Loucy (cell line): ENCODE data around the gene UBTF.
A peak's percentile ranks its signal among the peaks of the same experiment; 100 is the strongest.
"Not testable (repeated sequence)": the region's sequence is repeated elsewhere in the genome, so short reads cannot be mapped to it uniquely, and the experiment has no call there.

Experiments
- H2AFZ ChIP-seq: fragments of 200-600 bp; sonication (generic); 2 replicates; pipeline ENCODE4 v1.6.0; 2016; ENCODE audit warnings: antibody characterized with exemption, mild to moderate bottlenecking, low read length, moderate library complexity
- H3F3A ChIP-seq: fragments of 200-600 bp; 2 replicates; pipeline ENCODE4 v1.6.0; 2016; ENCODE audit warnings: antibody characterized with exemption, low read depth, mild to moderate bottlenecking
- H3K27me3 ChIP-seq: fragments of 200-600 bp; sonication (generic); 2 replicates; pipeline ENCODE4 v1.6.1; 2014; ENCODE audit warnings: low read length, mild to moderate bottlenecking; ENCODE audit not compliant: insufficient read depth, poor library complexity, severe bottlenecking
- H3K36me3 ChIP-seq: fragments of 200-600 bp; sonication (generic); 2 replicates; pipeline ENCODE4 v1.6.1; 2016; ENCODE audit warnings: low read length; ENCODE audit not compliant: insufficient read depth
- H3K4me1 ChIP-seq: fragments of 200-600 bp; sonication (generic); 2 replicates; pipeline ENCODE4 v1.5.1; 2014; ENCODE audit warnings: low read length, mild to moderate bottlenecking; ENCODE audit not compliant: insufficient read depth, poor library complexity, severe bottlenecking
- H3K4me2 ChIP-seq: fragments of 200-600 bp; sonication (generic); 2 replicates; pipeline ENCODE4 v1.6.0; 2014; ENCODE audit warnings: antibody characterized with exemption, low read length, low read depth, mild to moderate bottlenecking; ENCODE audit not compliant: poor library complexity, severe bottlenecking
- H3K4me3 ChIP-seq: fragments of 200-600 bp; sonication (generic); 2 replicates; pipeline ENCODE4 v1.5.1; 2014; ENCODE audit warnings: low read length, mild to moderate bottlenecking, mixed read lengths; ENCODE audit not compliant: poor library complexity, severe bottlenecking
- H3K79me2 ChIP-seq: fragments of 200-600 bp; sonication (generic); 2 replicates; pipeline ENCODE4 v1.6.1; 2014; ENCODE audit warnings: low read length; ENCODE audit not compliant: insufficient read depth
- H3K9ac ChIP-seq: fragments of 200-600 bp; sonication (generic); 2 replicates; pipeline ENCODE4 v1.6.0; 2014; ENCODE audit warnings: mild to moderate bottlenecking, low read depth, low read length, moderate library complexity; ENCODE audit not compliant: poor library complexity, severe bottlenecking
- H3K9me2 ChIP-seq: fragments of 200-600 bp; sonication (generic); replicated peaks from 2 replicates; pipeline ENCODE4 v1.6.1; 2016; ENCODE audit warnings: low read depth, low read length, mixed read lengths
- H3K9me3 ChIP-seq: fragments of 200-600 bp; sonication (generic); 2 replicates; pipeline ENCODE4 v1.6.1; 2014; ENCODE audit warnings: mild to moderate bottlenecking, antibody characterized with exemption, low read length, low read depth; ENCODE audit not compliant: insufficient read depth
- H4K20me1 ChIP-seq: fragments of 200-600 bp; sonication (generic); 2 replicates; pipeline ENCODE4 v1.6.0; 2014; ENCODE audit warnings: antibody characterized with exemption, low read length, mild to moderate bottlenecking; ENCODE audit not compliant: insufficient read depth, poor library complexity, severe bottlenecking
- CTCF ChIP-seq: fragments of 200-600 bp; sonication (generic); conservative IDR thresholded peaks from 2 replicates; pipeline ENCODE4 v1.5.1; 2014; ENCODE audit warnings: mild to moderate bottlenecking, antibody characterized with exemption, low read length
- EZH2phosphoT487 ChIP-seq: fragments of 200-600 bp; IDR thresholded peaks from 2 replicates; pipeline ENCODE4 v1.6.1; 2018; ENCODE audit warnings: antibody characterized with exemption, mild to moderate bottlenecking, moderate library complexity, borderline replicate concordance

Gene UBTF

DNA sequence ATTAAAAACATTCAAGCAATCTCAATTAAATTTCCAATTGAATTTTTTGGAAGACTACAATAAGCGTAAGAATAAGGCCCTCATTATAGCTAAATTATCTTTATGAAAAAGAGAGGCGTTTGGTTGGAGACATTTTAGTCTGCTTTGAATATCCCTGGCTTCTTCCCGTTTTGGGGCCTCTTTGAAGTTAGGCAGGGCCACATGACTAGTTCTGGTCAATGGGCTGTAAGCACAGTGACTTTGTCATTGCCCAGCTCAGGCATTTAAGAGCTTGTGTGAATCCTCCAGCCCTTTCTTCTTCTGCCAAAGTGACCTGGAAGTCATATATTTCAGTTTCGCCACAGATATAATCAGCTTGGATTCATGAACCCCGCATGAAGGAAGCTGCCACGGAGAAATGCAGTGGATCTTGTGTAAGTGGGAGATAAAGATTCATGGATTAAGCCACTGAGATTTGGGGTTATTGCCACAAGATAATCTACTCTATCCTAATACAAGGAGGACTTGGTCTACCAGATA lies 21.7 kb upstream of the UBTF start:
- Histone ChIP-seq H3K4me2 (no peak overlapping the region), H3K4me3 (no peak overlapping the region), H3K9me2 (no peaks in the 10 kb centered on the region), H3F3A (no peaks in the 10 kb centered on the region), H3K9ac (no peak overlapping the region), H3K36me3 (no peaks in the 10 kb centered on the region), H3K79me2 (no peaks in the 10 kb centered on the region), H3K9me3 (no peaks in the 10 kb centered on the region), H3K27me3 (no peaks in the 10 kb centered on the region), H3K4me1 (peaks cover 8% of the 10 kb centered on the region), H2AFZ (peak overlapping the region; percentile 42; the same call in 1 of the 2 replicates), H4K20me1 (no peaks in the 10 kb centered on the region)
- TF ChIP-seq EZH2phosphoT487 (no peak), CTCF (no peak)

DNA sequence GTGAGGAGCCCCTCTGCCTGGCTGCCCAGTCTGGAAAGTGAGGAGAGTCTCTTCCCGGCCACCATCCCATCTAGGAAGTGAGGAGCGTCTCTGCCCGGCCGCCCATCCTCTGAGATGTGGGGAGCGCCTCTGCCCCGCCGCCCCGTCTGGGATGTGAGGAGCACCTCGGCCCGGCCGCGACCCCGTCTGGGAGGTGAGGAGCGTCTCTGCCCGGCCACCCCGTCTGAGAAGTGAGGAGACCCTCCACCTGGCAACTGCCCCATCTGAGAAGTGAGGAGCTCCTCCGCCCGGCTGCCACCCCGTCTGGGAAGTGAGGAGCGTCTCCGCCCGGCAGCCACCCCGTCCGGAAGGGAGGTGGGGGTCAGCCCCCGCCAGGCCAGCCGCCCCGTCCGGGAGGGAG lies 18.4 kb upstream of the UBTF start:
- not testable (repeated sequence) for H3K27me3 ChIP-seq

DNA sequence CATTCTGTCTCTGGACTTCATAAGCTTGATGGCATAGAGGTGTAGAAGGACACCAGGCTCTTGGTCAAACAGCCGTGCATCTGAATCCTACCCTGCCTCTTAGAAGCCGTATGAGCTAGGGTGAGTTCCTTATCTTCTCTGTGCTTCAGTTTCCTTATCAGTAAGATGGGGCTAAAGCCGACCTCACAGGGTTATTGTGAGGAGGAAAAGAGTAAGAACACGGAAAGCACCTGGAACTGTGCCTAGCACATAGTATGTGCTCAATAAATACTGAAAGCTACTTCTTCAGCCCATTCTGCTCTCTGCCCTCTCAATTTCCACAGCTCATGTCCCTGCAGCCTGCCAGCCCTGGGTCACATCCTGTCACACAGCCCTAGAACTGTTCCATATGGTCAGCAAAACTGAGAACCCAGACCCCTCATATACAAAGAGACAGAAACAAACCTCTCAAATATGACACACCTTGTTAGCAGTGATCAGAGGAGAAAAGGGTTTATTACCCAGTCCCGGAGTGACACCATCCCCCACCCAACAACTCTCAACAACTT lies 17.0 kb upstream of the UBTF start:
- Histone ChIP-seq H4K20me1 (no peaks in the 10 kb centered on the region), H3K9me3 (no peaks in the 10 kb centered on the region), H3K9me2 (no peaks in the 10 kb centered on the region), H3K4me2 (no peak overlapping the region), H3K4me3 (no peak overlapping the region), H3K4me1 (no peaks in the 10 kb centered on the region), H3K36me3 (no peaks in the 10 kb centered on the region), H3F3A (no peaks in the 10 kb centered on the region), H3K27me3 (no peaks in the 10 kb centered on the region), H2AFZ (no peak overlapping the region), H3K79me2 (no peaks in the 10 kb centered on the region), H3K9ac (no peak overlapping the region)
- TF ChIP-seq CTCF, result no peak
- no peak for TF ChIP-seq EZH2phosphoT487

More for the DNA sequence above, 18.4 kb upstream of the UBTF start:
- not testable (repeated sequence) for H3K9me2 ChIP-seq, H3K9me3 ChIP-seq, H3K4me1 ChIP-seq, H3K4me3 ChIP-seq, H3K4me2 ChIP-seq, H3F3A ChIP-seq, H2AFZ ChIP-seq, H3K36me3 ChIP-seq, H3K79me2 ChIP-seq, H4K20me1 ChIP-seq, H3K9ac ChIP-seq

GRCh38 chr17:44235583-44235936 lies 16.1 kb upstream of the UBTF start:
- TF ChIP-seq EZH2phosphoT487 (no peak), CTCF (no peak)
- Histone ChIP-seq H3K9ac (no peak overlapping the region), H3K4me1 (no peaks in the 10 kb centered on the region), H2AFZ (no peak overlapping the region), H3K27me3 (no peaks in the 10 kb centered on the region), H3K9me3 (no peaks in the 10 kb centered on the region), H3K9me2 (no peaks in the 10 kb centered on the region), H3F3A (no peaks in the 10 kb centered on the region), H4K20me1 (no peaks in the 10 kb centered on the region), H3K4me3 (no peak overlapping the region), H3K36me3 (no peaks in the 10 kb centered on the region), H3K4me2 (no peak overlapping the region), H3K79me2 (no peaks in the 10 kb centered on the region)
